ENCODE data around the gene MTHFD2L. TPM values are rescaled to one million over a fixed set of nuclear protein-coding genes. Genes with fewer than 3 reads are reported as not detected.
A peak's percentile ranks its signal among the peaks of the same experiment; 100 is the strongest.
"Not testable (repeated sequence)": the region's sequence is repeated elsewhere in the genome, so short reads cannot be mapped to it uniquely, and the experiment has no call there.

Gene MTHFD2L
- total and polyA plus RNA-seq, 4 donors: 7.1 to 13.8 (median 13.0) TPM

- no peaks in the 10 kb centered on the region for H3K27me3 ChIP-seq (ENCODE audit: control insufficient read depth in 1 of 2, insufficient read depth in 2 of 2, low read length in 1 of 2)
- H3K36me3 ChIP-seq (ENCODE audit: control insufficient read depth in 1 of 2, insufficient read depth in 2 of 2, low read length in 1 of 2): no peaks in the 10 kb centered on the region
- intact Hi-C loops (cut with DNase I): no loop called here
- 98 to 100% methylated on average over 1 of the region's 1 CpG for WGBS, 2 donors
- no peak overlapping the region for H3K27ac ChIP-seq (ENCODE audit: low read depth in 1 of 2, low read length in 2 of 2)
- DNase-seq (no peak), ATAC-seq (ENCODE audit: low FRiP score) (no peak)
- H3K9me3 ChIP-seq (ENCODE audit: control insufficient read depth, low read length): no peaks in the 10 kb centered on the region
- peaks cover 0 to 2% of the 10 kb centered on the region in 2 donors for H3K4me1 ChIP-seq (ENCODE audit: control insufficient read depth in 1 of 2, insufficient read depth in 2 of 2, low read length in 2 of 2)
- no peak overlapping the region for H3K4me3 ChIP-seq (ENCODE audit: low read length in 2 of 2)
Observed at GRCh38 chr4:74125029-74125428, 32.9 kb upstream of the MTHFD2L start.

GRCh38 chr4:74127745-74128144 lies 30.2 kb upstream of the MTHFD2L start:
- Histone ChIP-seq H3K27ac (ENCODE audit: low read depth in 1 of 2, low read length in 2 of 2) (no peak overlapping the region), H3K36me3 (ENCODE audit: control insufficient read depth in 1 of 2, insufficient read depth in 2 of 2, low read length in 1 of 2) (no peaks in the 10 kb centered on the region), H3K27me3 (ENCODE audit: control insufficient read depth in 1 of 2, insufficient read depth in 2 of 2, low read length in 1 of 2) (no peaks in the 10 kb centered on the region), H3K4me1 (ENCODE audit: control insufficient read depth in 1 of 2, insufficient read depth in 2 of 2, low read length in 2 of 2) (peaks cover 0 to 2% of the 10 kb centered on the region in 2 donors), H3K9me3 (ENCODE audit: control insufficient read depth, low read length) (no peaks in the 10 kb centered on the region), H3K4me3 (ENCODE audit: low read length in 2 of 2) (no peak overlapping the region)
- 86 to 92% methylated on average over 4 of the region's 4 CpGs for WGBS, 2 donors
- intact Hi-C loops (cut with DNase I): no loop called here
- ATAC-seq (ENCODE audit: low FRiP score) (no peak), DNase-seq (no peak)

GRCh38 chr4:74130843-74131242 lies 27.1 kb upstream of the MTHFD2L start:
- 98 to 100% methylated on average over 2 of the region's 2 CpGs for WGBS, 2 donors
- H3K27ac ChIP-seq (ENCODE audit: low read depth in 1 of 2, low read length in 2 of 2); H3K4me1 ChIP-seq (ENCODE audit: control insufficient read depth in 1 of 2, insufficient read depth in 2 of 2, low read length in 2 of 2); ATAC-seq (ENCODE audit: low FRiP score); DNase-seq; H3K27me3 ChIP-seq (ENCODE audit: control insufficient read depth in 1 of 2, insufficient read depth in 2 of 2, low read length in 1 of 2); H3K4me3 ChIP-seq (ENCODE audit: low read length in 2 of 2); H3K9me3 ChIP-seq (ENCODE audit: control insufficient read depth, low read length); H3K36me3 ChIP-seq (ENCODE audit: control insufficient read depth in 1 of 2, insufficient read depth in 2 of 2, low read length in 1 of 2): not testable (repeated sequence)
- intact Hi-C loops (cut with DNase I): loop anchor here (5.0 to 10.0 kb wide), 3 partner anchors 206 to 469 kb away; no protein-coding TSS in a partner anchor

GRCh38 chr4:74132188-74132587 lies 25.7 kb upstream of the MTHFD2L start:
- ATAC-seq (ENCODE audit: low FRiP score); H3K4me1 ChIP-seq (ENCODE audit: control insufficient read depth in 1 of 2, insufficient read depth in 2 of 2, low read length in 2 of 2); H3K36me3 ChIP-seq (ENCODE audit: control insufficient read depth in 1 of 2, insufficient read depth in 2 of 2, low read length in 1 of 2); H3K4me3 ChIP-seq (ENCODE audit: low read length in 2 of 2); DNase-seq; H3K27me3 ChIP-seq (ENCODE audit: control insufficient read depth in 1 of 2, insufficient read depth in 2 of 2, low read length in 1 of 2); H3K9me3 ChIP-seq (ENCODE audit: control insufficient read depth, low read length); H3K27ac ChIP-seq (ENCODE audit: low read depth in 1 of 2, low read length in 2 of 2): not testable (repeated sequence)
- intact Hi-C loops (cut with DNase I): loop anchor here (5.0 to 10.0 kb wide), 3 partner anchors 207 to 470 kb away; no protein-coding TSS in a partner anchor

GRCh38 chr4:74132944-74133343 lies 25.0 kb upstream of the MTHFD2L start:
- Histone ChIP-seq H3K27ac (ENCODE audit: low read depth in 1 of 2, low read length in 2 of 2) (no peak overlapping the region), H3K27me3 (ENCODE audit: control insufficient read depth in 1 of 2, insufficient read depth in 2 of 2, low read length in 1 of 2) (no peaks in the 10 kb centered on the region), H3K9me3 (ENCODE audit: control insufficient read depth, low read length) (no peaks in the 10 kb centered on the region), H3K36me3 (ENCODE audit: control insufficient read depth in 1 of 2, insufficient read depth in 2 of 2, low read length in 1 of 2) (no peaks in the 10 kb centered on the region), H3K4me3 (ENCODE audit: low read length in 2 of 2) (no peak overlapping the region), H3K4me1 (ENCODE audit: control insufficient read depth in 1 of 2, insufficient read depth in 2 of 2, low read length in 2 of 2) (no peaks in the 10 kb centered on the region)
- no peak for ATAC-seq (ENCODE audit: low FRiP score)
- no peak for DNase-seq
- WGBS, 2 donors: 97 to 100% methylated on average over 1 of the region's 1 CpG
- intact Hi-C loops (cut with DNase I): loop anchor here (5.0 to 10.0 kb wide), 3 partner anchors 208 to 471 kb away; no protein-coding TSS in a partner anchor

- intact Hi-C loops (cut with DNase I): loop anchor here (1.0 to 10.0 kb wide), 5 partner anchors 209 to 472 kb away; no protein-coding TSS in a partner anchor
- Histone ChIP-seq H3K4me1 (ENCODE audit: control insufficient read depth in 1 of 2, insufficient read depth in 2 of 2, low read length in 2 of 2) (no peaks in the 10 kb centered on the region), H3K27me3 (ENCODE audit: control insufficient read depth in 1 of 2, insufficient read depth in 2 of 2, low read length in 1 of 2) (no peaks in the 10 kb centered on the region), H3K9me3 (ENCODE audit: control insufficient read depth, low read length) (no peaks in the 10 kb centered on the region), H3K27ac (ENCODE audit: low read depth in 1 of 2, low read length in 2 of 2) (no peak overlapping the region), H3K36me3 (ENCODE audit: control insufficient read depth in 1 of 2, insufficient read depth in 2 of 2, low read length in 1 of 2) (no peaks in the 10 kb centered on the region), H3K4me3 (ENCODE audit: low read length in 2 of 2) (no peak overlapping the region)
- 28 to 29% methylated on average over 8 of the region's 8 CpGs for WGBS, 2 donors
- ATAC-seq (ENCODE audit: low FRiP score) (peak; percentile 87), DNase-seq (peak; percentile 76 to 86)
Observed at GRCh38 chr4:74133786-74134499, 24.0 kb upstream of the MTHFD2L start.

- Histone ChIP-seq H3K27ac (ENCODE audit: low read depth in 1 of 2, low read length in 2 of 2) (no peak overlapping the region), H3K4me3 (ENCODE audit: low read length in 2 of 2) (no peak overlapping the region), H3K4me1 (ENCODE audit: control insufficient read depth in 1 of 2, insufficient read depth in 2 of 2, low read length in 2 of 2) (no peaks in the 10 kb centered on the region), H3K9me3 (ENCODE audit: control insufficient read depth, low read length) (no peaks in the 10 kb centered on the region), H3K36me3 (ENCODE audit: control insufficient read depth in 1 of 2, insufficient read depth in 2 of 2, low read length in 1 of 2) (no peaks in the 10 kb centered on the region), H3K27me3 (ENCODE audit: control insufficient read depth in 1 of 2, insufficient read depth in 2 of 2, low read length in 1 of 2) (no peaks in the 10 kb centered on the region)
- intact Hi-C loops (cut with DNase I): loop anchor here (1.0 to 10.0 kb wide), 5 partner anchors 210 to 472 kb away; no protein-coding TSS in a partner anchor
- ATAC-seq (ENCODE audit: low FRiP score) (no peak), DNase-seq (no peak)
- 8 to 10% methylated on average over 2 of the region's 2 CpGs for WGBS, 2 donors
Observed at GRCh38 chr4:74134500-74134852, 23.4 kb upstream of the MTHFD2L start.

- no peak overlapping the region for H3K27ac ChIP-seq (ENCODE audit: low read depth in 1 of 2, low read length in 2 of 2)
- no peaks in the 10 kb centered on the region for H3K36me3 ChIP-seq (ENCODE audit: control insufficient read depth in 1 of 2, insufficient read depth in 2 of 2, low read length in 1 of 2)
- H3K4me1 ChIP-seq (ENCODE audit: control insufficient read depth in 1 of 2, insufficient read depth in 2 of 2, low read length in 2 of 2): no peaks in the 10 kb centered on the region
- 68 to 69% methylated on average over 4 of the region's 4 CpGs for WGBS, 2 donors
- no peak overlapping the region for H3K4me3 ChIP-seq (ENCODE audit: low read length in 2 of 2)
- no peak for ATAC-seq (ENCODE audit: low FRiP score)
- intact Hi-C loops (cut with DNase I): no loop called here
- DNase-seq: no peak
- no peaks in the 10 kb centered on the region for H3K27me3 ChIP-seq (ENCODE audit: control insufficient read depth in 1 of 2, insufficient read depth in 2 of 2, low read length in 1 of 2)
- H3K9me3 ChIP-seq (ENCODE audit: control insufficient read depth, low read length): peaks cover 2% of the 10 kb centered on the region
Observed at GRCh38 chr4:74146581-74147129, 11.3 kb upstream of the MTHFD2L start.

- Histone ChIP-seq H3K4me3 (ENCODE audit: low read length in 2 of 2) (no peak overlapping the region), H3K27me3 (ENCODE audit: control insufficient read depth in 1 of 2, insufficient read depth in 2 of 2, low read length in 1 of 2) (no peaks in the 10 kb centered on the region), H3K4me1 (ENCODE audit: control insufficient read depth in 1 of 2, insufficient read depth in 2 of 2, low read length in 2 of 2) (no peaks in the 10 kb centered on the region), H3K9me3 (ENCODE audit: control insufficient read depth, low read length) (peaks cover 2% of the 10 kb centered on the region), H3K36me3 (ENCODE audit: control insufficient read depth in 1 of 2, insufficient read depth in 2 of 2, low read length in 1 of 2) (no peaks in the 10 kb centered on the region), H3K27ac (ENCODE audit: low read depth in 1 of 2, low read length in 2 of 2) (no peak overlapping the region)
- no peak for DNase-seq
- intact Hi-C loops (cut with DNase I): no loop called here
- 92 to 97% methylated on average over 2 of the region's 2 CpGs for WGBS, 2 donors
- no peak for ATAC-seq (ENCODE audit: low FRiP score)
Observed at GRCh38 chr4:74148205-74148604, 9.7 kb upstream of the MTHFD2L start.
